H7 (cell line): Measurements from ENCODE around the gene MAOB. TPM values are rescaled to one million over a fixed set of nuclear protein-coding genes. Genes with fewer than 3 reads are reported as not detected.
A peak's percentile ranks its signal among the peaks of the same experiment; 100 is the strongest.

Source experiments
- DNase-seq: peaks from one replicate; pipeline ENCODE4 v3.0.0; 2012
- H3K27me3 ChIP-seq: 2 replicates; pipeline ENCODE4 v1.6.0; 2011; ENCODE audit warnings: mild to moderate bottlenecking, low read length; ENCODE audit not compliant: control insufficient read depth, insufficient read depth
- H3K36me3 ChIP-seq: replicated peaks from 2 replicates; pipeline ENCODE4 v1.5.1; 2011; ENCODE audit warnings: low read length; ENCODE audit not compliant: control insufficient read depth, insufficient read depth
- H3K4me3 ChIP-seq: 2 replicates; pipeline ENCODE4 v1.5.1; 2011; ENCODE audit warnings: low read depth, mild to moderate bottlenecking, control low read depth, low read length, moderate library complexity; ENCODE audit not compliant: insufficient read depth
- total RNA-seq: library from RNA; depleted of rRNA; stranded (reverse); fragments of >200 nt; shearing (Covaris generic); gene quantifications from 2 replicates; pipeline ENCODE4 v1.2.3, GENCODE V29; 2014

MAOB gene
- total RNA-seq, 1 experiment from 2014 or later = 0.07 TPM

- Histone ChIP-seq H3K4me3 (no peak overlapping the region), H3K36me3 (no peaks in the 10 kb centered on the region), H3K27me3 (no peaks in the 10 kb centered on the region)
- no peak for DNase-seq
Observed at GRCh38 chrX:43836435-43837184, 45.6 kb downstream of the MAOB start.

- H3K4me3 ChIP-seq = no peak overlapping the region
- H3K36me3 ChIP-seq = no peaks in the 10 kb centered on the region
- no peak for DNase-seq
- H3K27me3 ChIP-seq = no peaks in the 10 kb centered on the region
Observed at GRCh38 chrX:43835559-43835958, 46.7 kb downstream of the MAOB start.

DNA sequence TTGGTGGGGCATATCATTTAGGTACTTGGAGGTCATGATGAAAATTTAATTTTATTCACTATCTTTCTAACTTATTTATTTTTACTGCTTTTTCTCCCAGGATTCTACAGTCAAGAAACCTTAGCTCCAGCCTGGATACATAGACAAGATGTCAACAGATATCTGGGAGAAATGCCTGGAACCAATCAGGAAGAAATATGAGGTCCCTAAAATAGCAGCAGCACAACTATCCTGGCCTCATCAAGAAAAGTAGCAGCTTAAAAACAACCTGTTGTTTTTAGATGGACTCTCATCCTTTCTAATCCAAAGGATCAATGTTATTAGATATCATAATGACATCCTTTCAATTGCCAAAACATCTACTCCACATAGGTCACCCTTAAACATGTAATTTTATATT, 54.5 kb downstream of the MAOB start:
- DNase-seq = no peak
- no peaks in the 10 kb centered on the region for H3K36me3 ChIP-seq
- H3K27me3 ChIP-seq = no peaks in the 10 kb centered on the region
- H3K4me3 ChIP-seq = no peak overlapping the region

- H3K27me3 ChIP-seq = no peaks in the 10 kb centered on the region
- no peak for DNase-seq
- H3K4me3 ChIP-seq = no peak overlapping the region
- no peaks in the 10 kb centered on the region for H3K36me3 ChIP-seq
Observed at GRCh38 chrX:43822014-43822413, 60.2 kb downstream of the MAOB start.

- no peak overlapping the region for H3K4me3 ChIP-seq
- no peaks in the 10 kb centered on the region for H3K36me3 ChIP-seq
- no peak for DNase-seq
Observed at GRCh38 chrX:43817444-43817843, 64.8 kb downstream of the MAOB start.

DNA sequence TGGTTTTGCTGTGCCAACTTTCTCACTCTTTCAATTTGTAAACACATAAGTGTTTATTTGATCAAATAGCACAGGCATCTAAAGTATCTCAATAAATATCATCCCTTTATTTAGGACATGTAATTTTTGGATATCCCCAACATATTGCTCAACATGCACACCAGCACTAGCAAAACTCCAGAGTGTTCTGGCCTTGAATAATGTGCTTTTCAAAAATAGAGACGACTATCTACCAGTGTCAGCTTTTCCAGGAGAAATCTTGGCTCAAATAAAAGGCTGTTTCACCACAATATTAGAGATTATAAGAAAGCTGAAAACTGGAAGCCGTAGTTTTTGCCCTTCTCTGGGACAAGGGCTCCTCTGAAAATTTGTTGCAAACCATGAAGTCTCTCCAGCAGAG, 67.0 kb downstream of the MAOB start:
- DNase-seq = no peak
- Histone ChIP-seq H3K36me3 (no peaks in the 10 kb centered on the region), H3K4me3 (no peak overlapping the region), H3K27me3 (no peaks in the 10 kb centered on the region)

More at GRCh38 chrX:43817444-43817843, 64.8 kb downstream of the MAOB start:
- no peaks in the 10 kb centered on the region for H3K27me3 ChIP-seq

- peak; percentile 21 for DNase-seq
- Histone ChIP-seq H3K27me3 (no peaks in the 10 kb centered on the region), H3K4me3 (no peak overlapping the region), H3K36me3 (no peaks in the 10 kb centered on the region)
Observed at GRCh38 chrX:43813898-43814297, 68.4 kb downstream of the MAOB start.

GRCh38 chrX:43813319-43813718, 68.9 kb downstream of the MAOB start:
- no peak for DNase-seq
- Histone ChIP-seq H3K36me3 (no peaks in the 10 kb centered on the region), H3K4me3 (no peak overlapping the region), H3K27me3 (no peaks in the 10 kb centered on the region)

- no peaks in the 10 kb centered on the region for H3K36me3 ChIP-seq
- no peak for DNase-seq
- no peak overlapping the region for H3K4me3 ChIP-seq
Observed at GRCh38 chrX:43809463-43809862, 72.8 kb downstream of the MAOB start.

DNA sequence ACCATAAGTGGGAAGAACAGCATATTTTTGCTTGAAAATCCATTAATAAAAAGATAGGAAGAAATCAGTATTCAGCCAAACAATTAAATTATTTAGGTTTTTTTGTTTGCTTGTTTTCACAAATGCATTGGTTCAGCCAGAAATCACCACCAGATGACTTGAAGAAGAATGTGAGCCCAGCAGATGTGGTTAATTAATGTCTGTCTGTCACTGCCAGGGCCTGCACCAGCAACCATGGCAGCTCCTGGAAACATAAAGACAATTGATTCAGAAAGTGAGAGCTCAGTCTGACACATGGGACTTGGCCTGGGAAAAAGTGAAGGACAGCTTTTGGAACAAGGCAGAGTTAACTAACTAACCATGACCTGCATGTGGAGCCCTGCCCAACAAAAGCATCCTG, 74.0 kb downstream of the MAOB start:
- no peak for DNase-seq
- H3K36me3 ChIP-seq = no peaks in the 10 kb centered on the region
- no peak overlapping the region for H3K4me3 ChIP-seq
- H3K27me3 ChIP-seq = no peaks in the 10 kb centered on the region

More at GRCh38 chrX:43809463-43809862, 72.8 kb downstream of the MAOB start:
- H3K27me3 ChIP-seq = no peaks in the 10 kb centered on the region

- Histone ChIP-seq H3K4me3 (no peak overlapping the region), H3K27me3 (no peaks in the 10 kb centered on the region), H3K36me3 (no peaks in the 10 kb centered on the region)
- no peak for DNase-seq
Observed at GRCh38 chrX:43805579-43805978, 76.7 kb downstream of the MAOB start.

GRCh38 chrX:43804021-43804420, 78.2 kb downstream of the MAOB start:
- Histone ChIP-seq H3K4me3 (no peak overlapping the region), H3K36me3 (no peaks in the 10 kb centered on the region), H3K27me3 (no peaks in the 10 kb centered on the region)
- no peak for DNase-seq

GRCh38 chrX:43785930-43786591, 96.2 kb downstream of the MAOB start:
- no peaks in the 10 kb centered on the region for H3K27me3 ChIP-seq
- no peaks in the 10 kb centered on the region for H3K36me3 ChIP-seq
- no peak for DNase-seq
- no peak overlapping the region for H3K4me3 ChIP-seq

- Histone ChIP-seq H3K27me3 (no peaks in the 10 kb centered on the region), H3K4me3 (no peak overlapping the region), H3K36me3 (no peaks in the 10 kb centered on the region)
- DNase-seq = no peak
Observed at GRCh38 chrX:43758044-43758443, 124.2 kb downstream of the MAOB start.

DNA sequence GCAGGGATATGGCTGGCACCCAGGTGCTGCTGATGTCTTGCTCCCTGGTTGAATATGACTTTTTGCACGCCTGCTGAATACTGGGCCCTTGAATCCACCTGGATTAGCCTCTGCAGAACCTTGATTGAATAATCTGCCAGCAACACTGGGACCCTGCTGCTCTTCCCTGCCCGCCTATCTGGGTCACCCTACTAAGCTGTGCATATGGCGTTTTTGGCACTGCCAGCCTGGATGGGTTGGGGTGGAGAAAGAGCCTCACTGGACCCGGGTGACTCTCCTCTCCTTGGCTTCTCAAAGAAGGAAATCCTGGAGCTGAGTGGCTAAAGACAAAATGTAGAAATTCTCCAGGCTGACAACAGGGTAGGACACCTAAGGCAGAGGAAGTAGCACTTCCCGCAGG, 126.2 kb downstream of the MAOB start:
- DNase-seq = no peak
- H3K36me3 ChIP-seq = no peaks in the 10 kb centered on the region
- H3K27me3 ChIP-seq = no peaks in the 10 kb centered on the region
- no peak overlapping the region for H3K4me3 ChIP-seq
